Measurements from ENCODE around the gene DNAH1. TPM values are rescaled to one million over a fixed set of nuclear protein-coding genes. Genes with fewer than 3 reads are reported as not detected.

The DNAH1 gene
- total RNA-seq, 1 donor = 6.0 TPM

- DNase-seq (ENCODE audit: low read depth) = no peak
These were observed 131.6 kb downstream of the DNAH1 start for GRCh38 chr3:52447512-52448355.

More at GRCh38 chr3:52447512-52448355, 131.6 kb downstream of the DNAH1 start:
- no peak overlapping the region for H3K4me3 ChIP-seq (ENCODE audit: low read depth, low read length)
- TF ChIP-seq, protein P1, sequence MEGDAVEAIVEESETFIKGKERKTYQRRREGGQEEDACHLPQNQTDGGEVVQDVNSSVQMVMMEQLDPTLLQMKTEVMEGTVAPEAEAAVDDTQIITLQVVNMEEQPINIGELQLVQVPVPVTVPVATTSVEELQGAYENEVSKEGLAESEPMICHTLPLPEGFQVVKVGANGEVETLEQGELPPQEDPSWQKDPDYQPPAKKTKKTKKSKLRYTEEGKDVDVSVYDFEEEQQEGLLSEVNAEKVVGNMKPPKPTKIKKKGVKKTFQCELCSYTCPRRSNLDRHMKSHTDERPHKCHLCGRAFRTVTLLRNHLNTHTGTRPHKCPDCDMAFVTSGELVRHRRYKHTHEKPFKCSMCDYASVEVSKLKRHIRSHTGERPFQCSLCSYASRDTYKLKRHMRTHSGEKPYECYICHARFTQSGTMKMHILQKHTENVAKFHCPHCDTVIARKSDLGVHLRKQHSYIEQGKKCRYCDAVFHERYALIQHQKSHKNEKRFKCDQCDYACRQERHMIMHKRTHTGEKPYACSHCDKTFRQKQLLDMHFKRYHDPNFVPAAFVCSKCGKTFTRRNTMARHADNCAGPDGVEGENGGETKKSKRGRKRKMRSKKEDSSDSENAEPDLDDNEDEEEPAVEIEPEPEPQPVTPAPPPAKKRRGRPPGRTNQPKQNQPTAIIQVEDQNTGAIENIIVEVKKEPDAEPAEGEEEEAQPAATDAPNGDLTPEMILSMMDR (IDR thresholded peaks at IDR 0.05; ENCODE audit: insufficient read depth, low read length) = no peak

Small RNA genes lying within 50 kb of the gene (small RNA-seq; reads per million reads assigned to genes)
- gene MIR135A1 (not detected), gene MIRLET7G (1,157 reads per million, percentile 99 among the genes with 10 or more reads in this experiment)

Other genes with a start within 250 kb of the DNAH1 start
- 1.3 and 10.0 TPM in 2 replicates for gene POC1A, start 161.9 kb upstream of the DNAH1 start, total RNA-seq (ENCODE audit: low replicate concordance)
- 18.8 and 40.8 TPM in 2 replicates for gene ALAS1, start 118.2 kb upstream of the DNAH1 start, total RNA-seq (ENCODE audit: low replicate concordance)
- gene TLR9, start 90.7 kb upstream of the DNAH1 start, total RNA-seq (ENCODE audit: low replicate concordance) = not detected in 2 replicates
- gene TWF2, start 77.2 kb upstream of the DNAH1 start, total RNA-seq (ENCODE audit: low replicate concordance) = 97.5 and 109 TPM in 2 replicates
- gene PPM1M, start 70.6 kb upstream of the DNAH1 start, total RNA-seq (ENCODE audit: low replicate concordance) = 27.4 and 42.4 TPM in 2 replicates
- gene WDR82, start 37.7 kb upstream of the DNAH1 start, total RNA-seq (ENCODE audit: low replicate concordance) = 39.6 and 61.5 TPM in 2 replicates
- gene GLYCTK, start 28.5 kb upstream of the DNAH1 start, total RNA-seq (ENCODE audit: low replicate concordance) = 6.1 and 10.4 TPM in 2 replicates
- 41.2 and 54.9 TPM in 2 replicates for gene BAP1, start 93.7 kb downstream of the DNAH1 start, total RNA-seq (ENCODE audit: low replicate concordance)
- gene PHF7, start 94.3 kb downstream of the DNAH1 start, total RNA-seq (ENCODE audit: low replicate concordance) = 5.8 and 9.0 TPM in 2 replicates
- gene SEMA3G, start 128.8 kb downstream of the DNAH1 start, total RNA-seq (ENCODE audit: low replicate concordance) = 0.49 TPM in 1 of 2 replicates, not detected in the other
- 1.4 and 2.0 TPM in 2 replicates for gene TNNC1, start 137.7 kb downstream of the DNAH1 start, total RNA-seq (ENCODE audit: low replicate concordance)
- 52.7 and 90.8 TPM in 2 replicates for gene NISCH, start 139.3 kb downstream of the DNAH1 start, total RNA-seq (ENCODE audit: low replicate concordance)
- gene STAB1, start 179.0 kb downstream of the DNAH1 start, total RNA-seq (ENCODE audit: low replicate concordance) = 0.90 and 1.1 TPM in 2 replicates
- 31.1 and 68.2 TPM in 2 replicates for gene NT5DC2, start 217.5 kb downstream of the DNAH1 start, total RNA-seq (ENCODE audit: low replicate concordance)
- 4.3 and 7.7 TPM in 2 replicates for gene UQCC5, start 220.3 kb downstream of the DNAH1 start, total RNA-seq (ENCODE audit: low replicate concordance)